GM21576 (cell line): ENCODE results near the gene SPATA20.

Source experiments
- ATAC-seq: cut with Tn5 transposase; IDR thresholded peaks from one replicate; pipeline ENCODE4 v1.9.1; 2021; ENCODE audit warnings: mild to moderate bottlenecking, moderate library complexity; ENCODE audit not compliant: unreplicated experiment

SPATA20 gene

DNA sequence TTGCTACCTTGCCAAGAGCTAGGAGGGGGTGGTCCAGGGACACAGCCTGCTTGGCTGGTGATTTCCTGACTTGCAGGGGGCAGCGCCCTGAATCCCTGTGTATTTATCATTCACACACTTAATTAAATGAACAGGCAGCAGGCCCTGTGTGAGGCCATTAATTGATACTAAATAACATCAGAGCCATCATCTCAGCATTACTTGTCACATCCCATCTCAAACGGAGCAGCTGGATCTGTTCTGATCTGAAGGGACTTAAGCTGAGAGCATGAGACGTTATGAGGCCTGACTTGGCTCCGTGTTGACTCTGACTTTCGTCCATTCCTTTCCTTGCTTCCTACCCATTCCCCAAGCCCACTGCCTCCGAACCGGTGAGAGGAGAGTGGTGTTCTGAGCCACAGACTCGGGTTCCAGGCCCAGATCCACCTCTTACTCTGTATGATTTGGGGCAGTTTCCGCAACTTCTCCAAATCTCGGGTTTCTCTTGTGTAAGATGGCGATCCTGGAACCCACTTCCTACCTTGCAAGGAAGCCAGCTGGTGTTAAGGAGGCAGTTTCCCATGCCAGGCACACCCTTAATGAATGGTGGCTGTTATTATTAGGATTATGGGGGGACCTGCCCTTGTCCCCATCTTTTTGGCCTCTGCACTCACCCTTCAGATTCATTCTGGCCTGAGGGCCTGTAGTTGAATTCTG is 47.3 kb downstream of the SPATA20 start:
- no peak for ATAC-seq

GRCh38 chr17:50594892-50595291 is 47.9 kb downstream of the SPATA20 start:
- no peak for ATAC-seq

DNA sequence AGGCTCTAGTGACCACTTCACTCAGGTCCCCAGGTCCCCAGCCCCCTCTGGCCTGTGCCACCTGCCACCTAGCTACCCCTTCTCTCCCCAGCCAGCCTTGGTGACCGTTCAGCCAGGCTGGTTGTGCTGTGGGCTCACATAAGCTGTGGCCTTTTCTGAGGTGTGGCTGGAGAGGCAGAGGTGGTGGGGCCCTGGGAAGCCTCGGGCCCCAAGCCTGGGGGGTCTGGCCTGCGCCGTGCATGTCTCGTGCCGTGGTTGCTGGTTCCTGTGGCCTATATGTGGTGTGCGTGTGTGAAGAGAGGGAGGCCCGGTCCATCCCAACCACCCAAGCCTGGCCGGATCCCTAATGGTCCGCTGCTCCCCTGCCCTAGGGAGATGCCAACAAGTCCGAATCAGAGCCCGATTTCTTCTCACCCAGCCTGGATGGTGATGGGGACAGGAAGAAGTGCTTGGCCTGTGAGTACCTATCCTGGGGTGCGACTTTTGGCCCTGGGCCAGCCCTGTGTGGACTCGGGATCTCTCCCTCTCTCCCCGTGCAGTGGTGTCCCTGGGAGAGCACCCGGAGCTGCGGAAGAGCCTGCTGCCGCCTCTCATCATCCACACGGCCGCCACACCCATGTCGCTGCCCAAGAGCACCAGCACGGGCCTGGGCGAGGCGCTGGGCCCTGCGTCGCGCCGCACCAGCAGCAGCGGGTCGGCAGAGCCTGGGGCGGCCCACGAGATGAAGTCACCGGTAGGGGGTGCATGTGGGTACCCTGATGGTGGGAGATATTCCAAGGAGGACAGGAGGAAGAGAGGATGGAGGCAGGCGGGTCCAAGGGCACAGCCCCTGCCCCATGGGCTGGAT is 49.4 kb downstream of the SPATA20 start:
- ATAC-seq = no peak

- no peak for ATAC-seq
Measured at GRCh38 chr17:50598487-50598886, 51.5 kb downstream of the SPATA20 start.

DNA sequence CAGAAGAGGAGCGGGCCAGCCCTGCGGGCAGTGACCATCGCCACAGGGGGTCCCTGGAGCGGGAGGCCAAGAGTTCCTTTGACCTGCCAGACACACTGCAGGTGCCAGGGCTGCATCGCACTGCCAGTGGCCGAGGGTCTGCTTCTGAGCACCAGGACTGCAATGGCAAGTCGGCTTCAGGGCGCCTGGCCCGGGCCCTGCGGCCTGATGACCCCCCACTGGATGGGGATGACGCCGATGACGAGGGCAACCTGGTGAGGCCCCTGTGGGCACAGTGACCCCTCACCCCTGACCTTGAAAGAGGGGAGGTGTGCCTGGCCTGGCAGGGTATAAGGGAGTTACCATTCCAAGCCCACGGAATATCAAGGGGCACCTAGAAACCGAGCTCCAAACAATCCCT is 52.6 kb downstream of the SPATA20 start:
- no peak for ATAC-seq

DNA sequence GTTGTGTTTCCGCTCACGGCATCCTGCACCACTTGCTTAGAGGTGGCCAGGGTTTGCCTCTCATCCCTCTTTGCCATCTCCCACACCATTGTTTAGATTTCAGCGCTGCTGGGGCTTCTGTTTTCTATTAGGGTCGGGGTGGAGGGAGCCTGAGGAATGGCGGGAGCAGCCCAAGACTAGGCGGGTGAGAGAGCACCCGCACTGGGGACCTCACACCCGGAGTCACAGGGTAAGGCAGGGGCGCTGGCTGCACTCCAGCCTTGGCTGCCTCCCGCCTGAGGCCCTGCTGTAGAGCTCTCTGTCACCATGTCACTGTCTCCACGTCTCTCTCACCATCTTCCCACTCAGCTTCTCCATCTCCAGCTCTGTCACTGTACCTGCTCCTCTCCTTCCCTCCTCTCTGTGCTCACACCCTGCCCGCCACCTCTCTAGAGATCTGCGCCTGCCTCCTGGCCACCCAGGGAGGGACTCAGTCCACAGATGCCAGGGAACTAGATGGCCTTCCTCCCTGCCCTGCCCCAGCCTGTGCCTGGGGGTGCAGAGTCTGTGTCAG is 54.9 kb downstream of the SPATA20 start:
- no peak for ATAC-seq

DNA sequence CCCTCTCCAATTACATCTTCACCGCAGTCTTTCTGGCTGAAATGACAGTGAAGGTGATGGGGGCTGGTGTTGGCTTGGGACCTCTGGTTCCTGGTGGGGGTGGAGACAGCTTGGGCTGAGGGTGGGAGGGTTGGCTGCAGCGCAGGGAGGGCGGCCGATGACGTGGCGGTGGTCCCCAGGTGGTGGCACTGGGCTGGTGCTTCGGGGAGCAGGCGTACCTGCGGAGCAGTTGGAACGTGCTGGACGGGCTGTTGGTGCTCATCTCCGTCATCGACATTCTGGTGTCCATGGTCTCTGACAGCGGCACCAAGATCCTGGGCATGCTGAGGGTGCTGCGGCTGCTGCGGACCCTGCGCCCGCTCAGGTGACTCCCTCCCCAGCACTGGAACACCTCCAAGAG is 55.9 kb downstream of the SPATA20 start:
- ATAC-seq = no peak

- ATAC-seq = no peak
Measured at GRCh38 chr17:50603340-50603739, 56.4 kb downstream of the SPATA20 start.

GRCh38 chr17:50604513-50604912 is 57.5 kb downstream of the SPATA20 start:
- no peak for ATAC-seq

- ATAC-seq = no peak
Measured at GRCh38 chr17:50605429-50605828, 58.5 kb downstream of the SPATA20 start.
